HG03521 (cell line): ENCODE measurements around the gene ZNF398.
"Not testable (repeated sequence)": the region's sequence is repeated elsewhere in the genome, so short reads cannot be mapped to it uniquely, and the experiment has no call there.

Experiments used
- ATAC-seq: cut with Tn5 transposase; IDR thresholded peaks from one replicate; pipeline ENCODE4 v1.9.1; 2021; ENCODE audit warnings: mild to moderate bottlenecking, moderate library complexity; ENCODE audit not compliant: unreplicated experiment

The ZNF398 gene

DNA sequence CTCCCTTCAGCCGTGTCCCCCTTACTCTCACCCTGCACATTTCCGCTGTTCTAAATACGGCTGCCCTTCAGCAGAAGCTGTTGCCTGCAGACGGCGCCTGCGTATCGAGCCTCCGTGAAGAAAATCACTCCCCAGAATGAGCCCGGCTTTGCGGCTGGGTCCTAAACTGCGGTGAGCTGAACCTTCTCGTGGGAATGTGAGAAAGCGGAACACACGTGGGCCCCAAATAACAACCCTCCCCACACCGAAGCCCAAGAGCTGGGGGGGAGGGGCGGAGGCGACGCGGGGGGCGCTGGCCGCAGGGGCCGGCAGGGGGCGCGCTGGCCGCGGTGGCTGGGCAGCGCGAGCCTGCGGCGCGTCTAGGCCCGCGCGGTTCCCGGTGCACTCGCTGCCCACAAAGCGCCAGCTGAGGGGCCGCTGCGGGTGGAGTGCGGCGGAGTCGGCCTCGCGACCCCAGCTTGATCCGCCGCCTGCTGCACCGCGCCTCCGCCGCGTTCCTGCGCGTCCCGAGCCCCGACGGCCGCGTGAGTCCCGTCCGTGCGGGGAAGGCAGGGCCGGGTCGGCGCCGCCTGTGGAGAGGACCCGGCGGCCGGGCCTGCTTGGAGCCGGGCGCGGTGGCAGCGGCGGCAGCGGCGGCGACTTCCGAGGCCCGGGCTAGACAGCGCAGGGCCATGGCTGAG is at the start of gene ZNF398:
Gene ZNF398 (plus strand): TSS at position 382 of the 680 bp plus-strand sequence. CDS start 290 bp downstream, at position 672.
- peak; percentile 68 for ATAC-seq

GRCh38 chr7:149099058-149099457 is 48.2 kb upstream of the ZNF398 start:
- no peak for ATAC-seq

DNA sequence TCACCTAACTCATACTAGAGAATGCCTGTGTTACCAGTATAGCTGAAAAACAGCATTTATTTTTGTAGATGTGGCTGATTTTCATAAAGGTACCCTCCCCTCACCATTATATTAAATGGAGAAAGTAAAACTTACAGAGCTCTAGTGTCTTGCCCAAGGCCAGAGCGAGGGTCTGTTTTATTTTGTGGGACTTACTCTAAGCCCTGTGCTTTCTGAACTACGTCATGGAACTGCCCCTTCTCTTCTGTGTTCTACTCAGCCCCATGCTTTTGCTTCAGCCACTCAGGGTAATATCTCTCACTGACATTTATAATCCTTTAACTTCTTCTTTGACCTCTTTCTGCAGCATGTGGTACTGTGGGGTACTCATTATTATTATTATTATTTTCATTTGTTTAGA is 46.4 kb upstream of the ZNF398 start:
- ATAC-seq, result no peak

GRCh38 chr7:149102666-149103065 is 44.6 kb upstream of the ZNF398 start:
- ATAC-seq, result no peak

- no peak for ATAC-seq
Observed at GRCh38 chr7:149103424-149103823, 43.8 kb upstream of the ZNF398 start.

DNA sequence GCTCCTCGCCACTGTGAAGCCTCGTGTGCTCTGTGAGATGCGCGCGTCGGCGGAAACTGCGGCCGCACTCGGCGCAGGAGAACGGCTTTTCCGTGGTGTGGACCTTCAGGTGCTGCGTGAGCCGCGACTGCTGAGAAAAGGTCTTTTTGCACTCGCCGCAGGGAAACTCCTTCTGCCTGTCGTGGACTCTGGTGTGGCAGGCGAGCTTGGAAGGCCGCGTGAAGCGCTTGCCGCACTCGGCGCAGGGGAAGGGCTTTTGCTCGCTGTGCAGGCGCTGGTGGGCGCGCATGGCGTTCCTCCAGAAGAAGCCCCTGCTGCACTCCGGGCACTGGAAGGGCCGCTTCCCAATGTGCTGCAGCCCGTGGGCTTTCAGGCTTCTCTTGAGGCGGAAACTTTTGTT is 43.0 kb upstream of the ZNF398 start:
- ATAC-seq, result no peak

DNA sequence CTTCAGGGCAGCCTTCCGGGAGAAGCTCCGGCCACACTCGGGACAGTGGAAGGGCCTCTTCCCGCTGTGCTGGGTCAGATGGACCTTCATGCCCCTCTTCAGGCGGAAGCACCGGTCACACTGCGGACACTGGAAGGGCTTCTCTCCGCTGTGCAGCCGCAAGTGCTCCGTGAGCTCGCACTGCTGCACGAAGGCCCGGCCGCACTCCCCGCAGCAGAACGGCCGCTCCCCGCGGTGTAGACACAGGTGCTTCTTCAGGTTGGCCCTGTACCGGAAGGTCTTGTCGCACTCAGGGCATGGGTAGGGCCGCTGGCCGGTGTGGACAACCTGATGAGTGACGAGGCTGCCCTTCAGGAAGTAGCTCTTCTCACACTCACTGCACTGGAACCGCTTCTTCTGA is 42.5 kb upstream of the ZNF398 start:
- ATAC-seq, result no peak

DNA sequence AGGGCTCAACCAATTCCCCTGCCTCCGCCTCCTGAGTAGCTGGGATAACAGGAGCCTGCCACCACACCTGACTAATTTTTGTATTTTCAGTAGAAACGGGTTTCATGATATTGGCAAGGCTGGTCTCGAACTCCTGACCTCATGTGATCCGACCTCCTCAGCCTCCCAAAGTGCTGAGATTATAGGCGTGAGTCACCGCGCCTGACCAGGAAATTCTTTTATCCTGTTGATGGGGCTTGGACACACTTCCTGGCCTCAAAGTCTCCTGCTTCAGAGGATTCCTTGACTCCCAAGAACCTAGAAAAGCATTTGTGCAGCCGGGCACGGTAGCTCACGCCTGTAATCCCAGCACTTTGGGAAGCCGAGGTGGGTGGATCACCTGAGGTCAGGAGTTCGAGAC is 37.3 kb upstream of the ZNF398 start:
- no peak for ATAC-seq

DNA sequence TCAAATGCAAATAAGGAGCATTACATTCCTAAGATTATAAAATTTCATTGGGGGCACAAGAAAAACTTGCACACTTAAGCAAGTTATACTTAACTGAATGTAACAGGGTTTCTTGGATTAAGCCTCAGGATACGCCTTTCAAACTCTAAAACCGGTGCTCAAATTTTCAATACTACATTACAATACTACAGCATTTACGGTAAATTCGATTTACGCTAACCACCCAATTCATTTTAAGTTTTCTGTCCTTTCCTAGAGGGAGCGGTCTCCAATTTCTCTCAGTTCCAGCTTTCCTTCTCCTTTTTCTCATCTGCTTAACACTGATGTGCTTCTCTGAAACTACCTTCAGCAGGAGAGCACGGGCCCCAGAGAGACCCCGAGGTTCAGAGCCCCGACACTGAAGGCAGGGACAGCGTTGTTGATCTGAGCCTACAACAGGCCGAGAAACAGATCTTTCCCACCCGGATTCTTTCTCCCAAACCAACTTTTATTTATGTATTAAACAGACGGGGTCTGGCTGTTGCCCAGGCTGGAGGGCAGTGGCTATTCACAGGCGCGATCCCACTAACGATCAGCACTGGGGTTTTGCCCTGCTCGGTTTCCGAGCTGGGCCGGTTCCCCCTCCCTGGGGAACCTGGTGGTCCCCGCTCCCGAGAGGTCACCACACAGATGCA is 21.9 kb upstream of the ZNF398 start:
- ATAC-seq, result no peak

- peak; percentile 83 for ATAC-seq
Observed at GRCh38 chr7:149125863-149126661, 21.2 kb upstream of the ZNF398 start, which contains the start of gene ZNF425. Gene ZNF425 (minus strand): TSS chr7:149126324. CDS start chr7:149126213, 111 bp downstream.

DNA sequence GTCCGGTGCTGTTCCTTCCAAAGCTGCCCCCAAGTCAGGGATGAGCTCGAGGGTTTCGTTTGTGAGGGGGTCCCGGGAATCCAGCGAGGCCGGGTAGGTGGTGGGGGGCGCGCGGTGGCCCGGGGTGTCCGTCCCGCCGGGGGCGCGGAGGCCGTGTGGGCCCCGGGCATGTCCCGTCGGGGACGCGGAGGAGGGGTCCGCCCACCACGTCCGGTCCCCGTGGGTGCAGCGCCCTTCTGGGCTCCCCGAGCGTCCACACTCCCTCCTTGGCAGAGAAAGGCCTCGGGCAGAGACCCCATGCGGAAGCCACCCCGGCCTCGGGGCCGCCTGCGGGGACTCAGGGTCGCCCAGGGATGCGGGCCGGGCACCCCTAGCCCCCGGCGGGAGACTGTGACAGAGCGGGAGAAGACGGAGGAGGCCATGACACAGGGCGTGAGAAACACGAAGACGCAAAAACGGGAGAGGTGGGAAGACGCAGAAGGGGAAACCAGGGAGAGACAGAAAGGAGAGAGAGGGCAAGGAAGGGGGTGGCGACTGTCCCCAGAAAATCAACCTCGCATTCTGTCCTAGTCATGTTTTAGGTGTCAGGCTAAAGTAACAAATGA is 20.5 kb upstream of the ZNF398 start:
- peak; percentile 37 for ATAC-seq

DNA sequence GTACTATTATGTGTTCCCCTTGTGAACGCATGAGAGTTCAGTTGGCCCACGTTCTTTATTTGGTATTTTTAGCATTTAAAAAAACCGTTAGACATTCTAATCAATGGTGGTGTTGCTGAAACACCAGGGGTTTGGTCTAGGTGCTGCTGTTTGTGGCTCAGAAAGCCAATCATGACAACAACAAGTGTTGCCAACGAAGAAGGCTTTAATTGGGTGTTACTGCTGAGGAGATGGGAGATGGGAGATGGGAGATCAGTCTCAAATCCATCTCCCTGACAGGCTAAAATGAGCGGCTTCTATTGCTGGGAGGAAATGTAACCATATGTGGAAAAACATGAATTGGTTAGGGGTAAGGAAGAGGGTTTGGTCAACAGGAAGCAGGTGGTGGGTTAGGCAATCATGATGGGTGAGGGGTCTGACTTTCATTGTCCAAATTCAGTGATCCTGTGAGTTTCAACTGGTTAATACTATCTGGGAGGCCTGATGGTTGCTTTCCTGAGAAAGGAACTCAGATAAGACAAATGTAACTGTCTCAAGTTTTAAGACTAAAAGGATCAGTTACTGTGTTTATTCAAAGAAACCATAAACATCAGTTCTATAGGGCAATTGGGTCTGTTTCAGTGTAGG is 16.6 kb upstream of the ZNF398 start:
- no peak for ATAC-seq

DNA sequence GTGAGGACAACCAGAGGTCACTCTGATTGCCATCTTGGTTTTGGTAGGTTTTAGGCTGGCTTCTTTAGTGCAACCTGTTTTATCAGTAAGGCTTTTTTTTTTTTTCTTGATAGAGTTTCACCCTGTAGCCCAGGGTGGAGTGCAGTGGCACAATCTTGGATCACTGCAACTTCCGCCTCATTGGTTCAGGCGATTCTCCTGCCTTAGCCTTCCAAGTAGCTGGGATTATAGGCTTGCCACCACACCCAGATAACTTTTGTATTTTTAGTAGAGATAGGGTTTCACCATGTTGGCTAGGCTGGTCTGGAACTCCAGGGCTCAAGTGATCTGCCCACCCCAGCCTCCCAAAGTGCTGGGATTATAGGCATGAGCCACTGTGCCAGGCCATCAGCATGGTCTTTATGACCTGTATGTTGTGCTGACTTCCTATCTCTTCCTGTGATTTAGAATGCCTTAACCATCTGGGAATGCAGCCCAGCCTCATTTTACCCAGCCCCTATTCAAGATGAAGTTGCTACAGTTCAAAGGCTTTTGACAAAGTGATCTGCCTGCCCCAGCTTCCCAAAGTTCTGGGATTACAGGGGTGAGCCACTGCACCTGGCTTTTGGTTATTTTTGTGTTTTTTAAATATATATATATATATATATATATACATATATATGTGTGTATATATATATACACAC is 14.1 kb upstream of the ZNF398 start:
- ATAC-seq, result no peak

GRCh38 chr7:149136118-149136517 is 11.1 kb upstream of the ZNF398 start:
- ATAC-seq, result no peak

DNA sequence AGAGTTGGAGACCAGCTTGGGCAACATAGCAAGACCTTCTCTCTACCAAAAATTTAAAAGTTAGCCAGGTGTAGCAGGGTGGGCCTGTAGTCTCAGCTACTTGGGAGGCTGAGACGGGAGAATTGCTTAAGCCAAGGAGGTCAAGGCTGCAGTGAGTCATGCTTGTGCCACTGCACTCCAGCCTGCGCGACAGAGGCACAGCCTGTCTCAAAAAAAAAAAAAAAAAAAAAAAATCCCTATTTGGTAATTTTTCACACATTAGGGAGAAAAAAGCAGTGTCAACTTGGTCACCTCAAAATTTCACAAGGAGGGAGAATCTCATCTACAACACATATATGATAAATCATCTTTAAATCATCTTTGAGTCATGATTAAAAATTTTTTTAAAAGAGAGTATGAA is 6.4 kb upstream of the ZNF398 start:
- ATAC-seq, result no peak

- no peak for ATAC-seq
Observed at GRCh38 chr7:149141893-149142292, 5.4 kb upstream of the ZNF398 start.

DNA sequence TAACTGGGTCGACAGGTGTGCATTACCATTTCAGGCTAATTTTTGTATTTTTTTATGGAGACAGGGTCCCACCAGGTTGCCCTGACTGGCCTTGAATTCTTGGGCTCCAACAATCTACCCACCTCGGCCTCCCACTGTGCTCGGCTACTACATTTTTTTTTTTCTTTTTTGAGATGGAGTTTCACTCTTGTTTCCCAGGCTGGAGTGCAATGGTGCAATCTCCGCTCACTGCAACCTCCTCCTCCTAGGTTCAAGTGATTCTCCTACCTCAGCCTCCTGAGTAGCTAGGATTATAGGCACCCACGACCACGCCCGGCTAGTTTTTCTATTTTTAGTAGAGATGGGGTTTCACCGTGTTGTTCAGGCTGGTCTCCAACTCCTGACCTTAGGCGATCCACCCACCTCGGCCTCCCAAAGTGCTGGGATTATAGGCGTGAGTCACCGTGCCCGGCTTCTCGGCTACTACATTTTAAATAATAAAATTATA is 2.8 kb upstream of the ZNF398 start:
- not testable (repeated sequence) for ATAC-seq

DNA sequence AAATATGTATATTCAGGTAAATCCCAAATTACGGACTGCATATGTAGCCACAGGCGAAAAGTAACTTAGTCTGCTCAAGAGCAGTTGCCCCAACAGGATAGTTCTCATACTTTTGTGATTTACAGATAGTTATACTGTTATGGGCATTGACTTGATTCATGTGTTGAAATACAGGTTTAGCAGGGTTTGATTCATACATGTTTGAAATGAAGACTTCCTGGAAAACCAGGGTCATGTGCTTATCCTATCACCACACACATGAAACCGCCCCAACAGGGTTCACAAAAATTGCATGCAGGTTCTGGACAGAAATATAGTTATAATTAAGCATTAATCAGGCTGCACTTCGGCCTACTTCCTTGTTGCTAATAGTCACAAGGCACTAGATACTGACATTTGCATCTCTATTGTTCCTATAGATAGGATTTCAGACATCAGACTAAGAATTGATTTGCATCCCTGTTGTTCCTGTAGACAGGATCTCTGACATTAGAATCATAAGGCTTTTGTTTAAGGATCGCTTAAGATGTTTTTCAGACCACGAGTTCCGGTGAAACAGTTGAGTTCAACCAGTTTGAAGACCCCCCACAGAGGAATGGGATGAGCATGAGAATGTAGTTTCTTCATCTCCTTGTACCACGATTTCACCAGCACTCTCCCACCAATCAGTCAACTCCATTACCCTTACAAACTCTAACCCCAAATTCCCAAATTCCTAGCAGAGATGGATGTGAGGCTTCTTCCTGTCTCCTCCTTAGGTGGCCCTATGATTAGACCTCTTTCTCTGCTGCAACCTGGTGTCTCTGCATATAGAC is 2.0 kb upstream of the ZNF398 start:
- ATAC-seq, result no peak
